Measurements from ENCODE around the gene KNDC1. TPM values are rescaled to one million over a fixed set of nuclear protein-coding genes. Genes with fewer than 3 reads are reported as not detected.
"Not testable (repeated sequence)": the region's sequence is repeated elsewhere in the genome, so short reads cannot be mapped to it uniquely, and the experiment has no call there.

KNDC1 gene
- total and polyA plus RNA-seq, 10 of the 15 experiments (the other 5 are each of a cell fraction or from before 2014, with no cell fraction given), result 0.03 to 0.11 (median 0.05) TPM; not detected in 7

- ChIA-PET SMC1A (ENCODE audit: uncharacterized antibody, unreplicated experiment) (no interaction called here), POLR2A (no interaction called here), RAD21 (ENCODE audit: unreplicated experiment) (no interaction called here), CTCF (no interaction called here)
- H3K4me1 ChIP-seq (ENCODE audit: control insufficient read depth, insufficient read depth, low read length), result no peaks in the 10 kb centered on the region
- H3K4me3 ChIP-seq, result no peak overlapping the region
- TF ChIP-seq PKNOX1 (IDR thresholded peaks at IDR 0.05), result no peak
- TF ChIP-seq TCF12 (IDR thresholded peaks at IDR 0.05; ENCODE audit: low read depth, low read length), result no peak
- no peak for TF ChIP-seq TCF3 (IDR thresholded peaks at IDR 0.05; ENCODE audit: borderline replicate concordance, insufficient read depth, low read depth, low read length)
- TF ChIP-seq PAX5 (IDR thresholded peaks at IDR 0.05; ENCODE audit: borderline replicate concordance, low read depth, low read length), result no peak
- no peak for TF ChIP-seq MAX (IDR thresholded peaks at IDR 0.05; ENCODE audit: low read depth, low read length)
- no peak for TF ChIP-seq NKRF (conservative IDR thresholded peaks at IDR 0.05)
- TF ChIP-seq FOS (IDR thresholded peaks at IDR 0.05; ENCODE audit: borderline replicate concordance, extremely low read depth, insufficient read length), result no peak
- TF ChIP-seq RAD21 (IDR thresholded peaks at IDR 0.05; ENCODE audit: insufficient read depth, low read depth, low read length), result no peak
- ATAC-seq (no peak), DNase-seq (ENCODE audit: low read depth, low spot score) (no peak), FAIRE-seq (no peak)
- intact Hi-C loops (cut with micrococcal nuclease; ENCODE audit: unreplicated experiment), result no loop called here
- WGBS (ENCODE audit: insufficient coverage, insufficient replicate concordance, low lambda C conversion rate, missing lambda C conversion rate), result 44% methylated on average over 3 of the region's 6 CpGs
- H3K27me3 ChIP-seq (replicated peaks in 1 of 2; ENCODE audit: control insufficient read depth in 2 of 2, insufficient read depth in 2 of 2, low read length in 1 of 2), result no peaks in the 10 kb centered on the region
- no peaks in the 10 kb centered on the region for H3K36me3 ChIP-seq (ENCODE audit: control insufficient read depth in 2 of 2, insufficient read depth in 2 of 2, low read length in 1 of 2)
- H3K9ac ChIP-seq (ENCODE audit: control insufficient read depth, insufficient read depth, low read length), result no peak overlapping the region
- no peaks in the 10 kb centered on the region for H4K20me1 ChIP-seq (ENCODE audit: control insufficient read depth, insufficient read depth)
- H3K27ac ChIP-seq (ENCODE audit: control insufficient read depth, insufficient read depth), result no peak overlapping the region
- H2AFZ ChIP-seq (ENCODE audit: control insufficient read depth, low read depth, low read length), result no peak overlapping the region
- no peaks in the 10 kb centered on the region for H3K79me2 ChIP-seq (ENCODE audit: control insufficient read depth, insufficient read depth, low read length)
- no peaks in the 10 kb centered on the region; the same call in 2 of the 3 replicates for H3K9me3 ChIP-seq (replicated peaks; ENCODE audit: control insufficient read depth, insufficient read depth, low read length)
- BruUV-seq (replicated peaks), result no TSS peak
- H3K4me2 ChIP-seq (ENCODE audit: control insufficient read depth, insufficient read depth), result no peak overlapping the region
- in situ Hi-C loops (cut with MboI), result no loop called here
These were observed 49.3 kb upstream of the KNDC1 start for GRCh38 chr10:133110609-133111275.

GRCh38 chr10:133111640-133112039 lies 48.4 kb upstream of the KNDC1 start:
- H2AFZ ChIP-seq (ENCODE audit: control insufficient read depth, low read depth, low read length); H3K9ac ChIP-seq (ENCODE audit: control insufficient read depth, insufficient read depth, low read length); H3K4me2 ChIP-seq (ENCODE audit: control insufficient read depth, insufficient read depth); POLR2A ChIA-PET; FAIRE-seq; BruUV-seq (replicated peaks); H3K4me1 ChIP-seq (ENCODE audit: control insufficient read depth, insufficient read depth, low read length); H3K9me3 ChIP-seq (replicated peaks; ENCODE audit: control insufficient read depth, insufficient read depth, low read length); H3K27me3 ChIP-seq (replicated peaks in 1 of 2; ENCODE audit: control insufficient read depth in 2 of 2, insufficient read depth in 2 of 2, low read length in 1 of 2); CTCF ChIA-PET; SMC1A ChIA-PET (ENCODE audit: uncharacterized antibody, unreplicated experiment); RAD21 ChIA-PET (ENCODE audit: unreplicated experiment); DNase-seq (ENCODE audit: low read depth, low spot score); intact Hi-C loops (cut with micrococcal nuclease; ENCODE audit: unreplicated experiment); H3K79me2 ChIP-seq (ENCODE audit: control insufficient read depth, insufficient read depth, low read length); H3K27ac ChIP-seq (ENCODE audit: control insufficient read depth, insufficient read depth); ATAC-seq; in situ Hi-C loops (cut with MboI); H3K36me3 ChIP-seq (ENCODE audit: control insufficient read depth in 2 of 2, insufficient read depth in 2 of 2, low read length in 1 of 2); H3K4me3 ChIP-seq; H4K20me1 ChIP-seq (ENCODE audit: control insufficient read depth, insufficient read depth): not testable (repeated sequence)
- WGBS (ENCODE audit: insufficient coverage, insufficient replicate concordance, low lambda C conversion rate, missing lambda C conversion rate), result 10% methylated on average over 3 of the region's 7 CpGs
